ENCODE measurements around the gene SLF2. TPM values are rescaled to one million over a fixed set of nuclear protein-coding genes. Genes with fewer than 3 reads are reported as not detected.

SLF2 gene
- total RNA-seq, 4 donors from 2014 or later = 34.1 to 47.9 (median 40.4) TPM

DNA sequence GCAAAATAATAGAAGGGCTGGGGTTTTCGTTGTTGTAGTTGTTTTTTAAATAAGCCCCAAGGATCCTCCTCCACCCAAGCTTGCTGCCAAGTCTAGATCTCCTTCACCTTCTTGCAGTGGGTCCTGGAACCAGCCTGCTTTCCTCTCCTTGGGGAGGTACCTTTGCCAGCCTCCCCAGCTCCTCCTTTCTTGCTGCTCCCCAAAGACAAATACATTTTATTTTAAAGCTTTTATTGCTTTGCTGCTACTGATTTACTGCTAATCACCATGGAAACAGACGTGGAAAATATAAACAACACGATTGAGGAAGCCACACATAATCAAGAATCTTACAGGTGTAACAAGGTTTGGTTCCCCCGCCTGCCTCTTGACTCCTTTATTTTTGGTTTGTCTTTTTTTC is 17.4 kb upstream of the SLF2 start:
- TF ChIP-seq POLR2A (IDR thresholded peaks at IDR 0.05) (no peak), CTCF (IDR thresholded peaks at IDR 0.05) (no peak)
- intact Hi-C loops (cut with DNase I) = no loop called here
- no peak for DNase-seq
- Histone ChIP-seq H3K9me3 (no peaks in the 10 kb centered on the region), H3K27ac (no peak overlapping the region), H3K27me3 (no peaks in the 10 kb centered on the region), H3K4me1 (no peaks in the 10 kb centered on the region), H3K4me3 (replicated peaks in 1 of 3) (no peak overlapping the region), H3K36me3 (no peaks in the 10 kb centered on the region)
- 57 to 62% methylated on average over 4 of the region's 4 CpGs for WGBS, 2 donors

- Histone ChIP-seq H3K4me3 (replicated peaks in 1 of 3) (no peak overlapping the region), H3K27ac (no peak overlapping the region), H3K4me1 (no peaks in the 10 kb centered on the region), H3K27me3 (no peaks in the 10 kb centered on the region), H3K9me3 (no peaks in the 10 kb centered on the region), H3K36me3 (no peaks in the 10 kb centered on the region)
- intact Hi-C loops (cut with DNase I) = no loop called here
- TF ChIP-seq CTCF (IDR thresholded peaks at IDR 0.05) (no peak), POLR2A (IDR thresholded peaks at IDR 0.05) (no peak)
- WGBS, 2 donors = 85 to 88% methylated on average over 3 of the region's 3 CpGs
- no peak for DNase-seq
Observed at GRCh38 chr10:100895896-100896295, 16.9 kb upstream of the SLF2 start.

DNA sequence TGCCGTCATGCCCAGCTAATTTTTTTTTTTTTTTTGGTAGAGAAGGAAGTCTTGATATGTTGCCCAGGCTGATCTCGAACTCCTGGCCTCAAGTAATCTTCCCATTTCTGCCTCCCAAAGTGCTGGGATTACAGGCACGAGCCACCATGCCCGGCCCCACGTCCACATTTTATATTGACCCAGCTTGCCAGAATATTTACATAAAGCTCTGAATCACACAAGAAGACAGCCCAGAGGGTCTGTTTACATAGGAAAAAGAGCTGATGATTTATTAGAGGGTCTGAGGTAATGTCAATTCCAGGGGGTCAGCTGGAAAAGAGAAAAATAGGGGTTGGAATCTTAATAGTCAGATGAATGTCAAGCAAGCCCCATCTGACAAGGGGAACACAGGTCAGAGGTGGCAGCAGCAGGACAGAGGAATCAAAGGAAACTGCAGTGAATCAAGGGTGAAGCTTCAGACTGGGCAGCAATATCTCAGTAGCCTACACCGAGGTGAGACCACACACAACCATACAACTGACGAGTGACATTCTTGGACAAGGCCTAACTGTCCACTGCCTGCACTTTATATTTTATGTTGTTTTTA is 15.8 kb upstream of the SLF2 start:
- peaks cover 0 to 4% of the 10 kb centered on the region in 2 donors for H3K4me1 ChIP-seq
- no peak overlapping the region for H3K4me3 ChIP-seq (replicated peaks in 1 of 3)
- H3K9me3 ChIP-seq = no peaks in the 10 kb centered on the region
- no peak overlapping the region for H3K27ac ChIP-seq
- WGBS, 2 donors = 72 to 78% methylated on average over 7 of the region's 7 CpGs
- DNase-seq = no peak
- TF ChIP-seq CTCF (IDR thresholded peaks at IDR 0.05) = no peak
- TF ChIP-seq POLR2A (IDR thresholded peaks at IDR 0.05) = no peak
- intact Hi-C loops (cut with DNase I) = no loop called here
- no peaks in the 10 kb centered on the region for H3K27me3 ChIP-seq
- H3K36me3 ChIP-seq = no peaks in the 10 kb centered on the region

GRCh38 chr10:100897976-100898375 is 14.8 kb upstream of the SLF2 start:
- no peaks in the 10 kb centered on the region for H3K9me3 ChIP-seq
- WGBS, 2 donors = 2 to 87% methylated on average over 1 of the region's 1 CpG
- no peaks in the 10 kb centered on the region for H3K36me3 ChIP-seq
- intact Hi-C loops (cut with DNase I) = no loop called here
- peaks cover 0 to 4% of the 10 kb centered on the region in 2 donors for H3K4me1 ChIP-seq
- H3K27me3 ChIP-seq = no peaks in the 10 kb centered on the region
- no peak overlapping the region for H3K4me3 ChIP-seq (replicated peaks in 1 of 3)
- no peak for DNase-seq
- TF ChIP-seq CTCF (IDR thresholded peaks at IDR 0.05) (no peak), POLR2A (IDR thresholded peaks at IDR 0.05) (no peak)
- H3K27ac ChIP-seq = no peak overlapping the region

DNA sequence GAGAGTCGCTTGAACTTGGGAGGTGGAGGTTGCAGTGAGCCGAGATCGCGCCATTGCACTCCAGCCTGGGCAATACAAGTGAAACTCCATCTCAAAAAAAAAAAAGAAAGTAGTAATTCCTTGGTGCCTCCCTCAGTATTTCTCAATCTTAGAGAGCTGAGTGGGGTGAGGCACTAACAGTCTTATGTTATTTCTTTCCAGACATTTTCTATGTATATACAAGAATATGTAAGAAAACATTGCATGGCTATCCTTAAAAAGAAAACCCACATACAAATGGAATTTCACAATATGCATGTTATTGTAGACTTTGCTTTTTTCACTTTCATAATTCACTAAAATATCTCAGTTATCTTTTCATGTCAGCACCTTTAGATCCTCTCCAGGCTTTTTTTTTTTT is 13.6 kb upstream of the SLF2 start:
- Histone ChIP-seq H3K36me3 (no peaks in the 10 kb centered on the region), H3K27ac (no peak overlapping the region), H3K4me1 (peaks cover 0 to 4% of the 10 kb centered on the region in 2 donors), H3K27me3 (no peaks in the 10 kb centered on the region), H3K9me3 (no peaks in the 10 kb centered on the region), H3K4me3 (replicated peaks in 1 of 3) (no peak overlapping the region)
- no peak for DNase-seq
- 73 to 99% methylated on average over 4 of the region's 4 CpGs for WGBS, 2 donors
- intact Hi-C loops (cut with DNase I) = no loop called here
- TF ChIP-seq CTCF (IDR thresholded peaks at IDR 0.05) = no peak
